H1 (cell line): ENCODE results near the gene NDUFS7. TPM values are rescaled to one million over a fixed set of nuclear protein-coding genes. Genes with fewer than 3 reads are reported as not detected.

Source experiments
- CTCF ChIA-PET: fragments of 300-600 bp; sonication (Branson Sonifier 250); formaldehyde crosslinking; loops from one replicate; lab custom pipeline; 2021; ENCODE audit not compliant: partially characterized antibody; lab: Charles Lee
- POLR2A ChIA-PET: fragments of 300-600 bp; sonication (Branson Sonifier 250); formaldehyde crosslinking; loops from one replicate; lab custom pipeline; 2021; ENCODE audit warnings: inconsistent platforms; ENCODE audit not compliant: partially characterized antibody; lab: Charles Lee
- DNase-seq, 2 experiments: peaks; one replicate each; pipeline versions ENCODE4 v3.0.0 to v3.0.0-alpha.2; 2010 to 2022; ENCODE audit warnings: low spot score in 2 of 2, low read depth in 1 of 2, mixed read lengths in 1 of 2
- FAIRE-seq: peaks from 2 replicates; lab custom pipeline; 2011; peaks lifted over from hg19 to GRCh38; lab: Jason Lieb, UNC
- H2AFZ ChIP-seq: 2 replicates; pipeline ENCODE4 v1.8.1; 2012; ENCODE audit warnings: low read length, inconsistent platforms
- H2AK5ac ChIP-seq: 2 replicates; pipeline ENCODE4 v1.6.1; 2013; ENCODE audit warnings: low read depth, low read length
- H2BK120ac ChIP-seq: replicated peaks from 2 replicates; pipeline ENCODE3; 2013; ENCODE audit warnings: low read depth, low read length, inconsistent platforms
- H2BK12ac ChIP-seq: 2 replicates; pipeline ENCODE4 v1.6.1; 2013; ENCODE audit warnings: low read depth, low read length
- H2BK15ac ChIP-seq: 2 replicates; pipeline ENCODE4 v1.6.1; 2013; ENCODE audit warnings: low read length
- H2BK20ac ChIP-seq: 2 replicates; pipeline ENCODE4 v1.6.1; 2013; ENCODE audit warnings: low read length
- H2BK5ac ChIP-seq: 2 replicates; pipeline ENCODE4 v1.6.1; 2013; ENCODE audit warnings: low read depth, low read length
- H3K14ac ChIP-seq: 2 replicates; pipeline ENCODE4 v1.6.1; 2013; ENCODE audit warnings: inconsistent platforms; ENCODE audit not compliant: insufficient read length
- H3K18ac ChIP-seq: 2 replicates; pipeline ENCODE4 v1.6.1; 2013; ENCODE audit warnings: low read length; ENCODE audit errors: extremely low read depth
- H3K23ac ChIP-seq: 2 replicates; pipeline ENCODE4 v1.6.1; 2013; ENCODE audit warnings: inconsistent platforms; ENCODE audit not compliant: insufficient read length
- H3K23me2 ChIP-seq: 2 replicates; pipeline ENCODE4 v1.6.1; 2013; ENCODE audit warnings: low read depth, low read length
- H3K27ac ChIP-seq: 2 replicates; pipeline ENCODE4 v1.6.1; 2011; ENCODE audit warnings: low read depth, low read length, inconsistent platforms
- H3K27me3 ChIP-seq, 4 experiments: replicated peaks in 1 of 4; 1 replicate in 1 of 4; 2 replicates in 3 of 4; pipeline versions ENCODE4 v1.6.1 to v1.8.1; 2011 to 2013; ENCODE audit warnings: low read length in 3 of 4, mild to moderate bottlenecking in 3 of 4, inconsistent platforms in 2 of 4, mixed read lengths in 2 of 4, moderate library complexity in 1 of 4; ENCODE audit not compliant: control insufficient read depth in 3 of 4, insufficient read depth in 3 of 4; ENCODE audit errors: extremely low read depth in 1 of 4
- H3K36me3 ChIP-seq, 4 experiments: 2 replicates each; pipeline versions ENCODE4 v1.6.1 to v1.8.1; 2011 to 2013; ENCODE audit warnings: mild to moderate bottlenecking in 4 of 4, low read length in 3 of 4, moderate library complexity in 2 of 4, control low read depth in 1 of 4, inconsistent platforms in 1 of 4; ENCODE audit not compliant: insufficient read depth in 4 of 4, control insufficient read depth in 2 of 4
- H3K4ac ChIP-seq: replicated peaks from 2 replicates; pipeline ENCODE3; 2013; ENCODE audit warnings: low read length, low read depth, mixed read lengths, inconsistent platforms; ENCODE audit not compliant: insufficient read length
- H3K4me1 ChIP-seq, 4 experiments: replicated peaks in 1 of 4; 1 replicate in 1 of 4; 2 replicates in 3 of 4; pipeline versions ENCODE4 v1.6.1 to v1.8.1; 2011 to 2013; ENCODE audit warnings: low read length in 3 of 4, inconsistent platforms in 2 of 4, mixed read lengths in 1 of 4; ENCODE audit not compliant: insufficient read depth in 4 of 4, control insufficient read depth in 3 of 4
- H3K4me2 ChIP-seq, 2 experiments: 2 replicates each; pipeline versions ENCODE4 v1.6.1 to v1.8.1; 2011 to 2013; ENCODE audit warnings: low read depth in 2 of 2, low read length in 2 of 2, control low read depth in 1 of 2, inconsistent platforms in 1 of 2, mild to moderate bottlenecking in 1 of 2; ENCODE audit not compliant: insufficient read depth in 1 of 2
- H3K4me3 ChIP-seq, 4 experiments: fragments of 200-600, 300-600 bp in 1 of 4; sonication (generic), shearing (Covaris generic), sonication (Bioruptor Twin) in 1 of 4; 2 replicates each; pipeline versions ENCODE4 v1.5.1 to v1.8.1; 2011 to 2016; ENCODE audit warnings: low read length in 4 of 4, low read depth in 3 of 4, control low read depth in 2 of 4, inconsistent platforms in 2 of 4, mild to moderate bottlenecking in 2 of 4, mixed read lengths in 1 of 4, moderate library complexity in 1 of 4; ENCODE audit not compliant: insufficient read depth in 2 of 4; ENCODE audit errors: extremely low read depth in 1 of 4
- H3K56ac ChIP-seq: replicated peaks from 2 replicates; pipeline ENCODE3; 2013; ENCODE audit warnings: low read depth, mild to moderate bottlenecking, mixed read lengths, low read length, inconsistent platforms; ENCODE audit not compliant: insufficient read length
- H3K79me1 ChIP-seq: 2 replicates; pipeline ENCODE4 v1.6.1; 2013; ENCODE audit warnings: low read depth, low read length, control low read depth
- H3K79me2 ChIP-seq, 2 experiments: 2 replicates each; pipeline versions ENCODE4 v1.6.1 to v1.8.1; 2012 to 2013; ENCODE audit warnings: low read length in 2 of 2, mild to moderate bottlenecking in 2 of 2, inconsistent platforms in 1 of 2; ENCODE audit not compliant: insufficient read depth in 2 of 2, control insufficient read depth in 1 of 2
- H3K9ac ChIP-seq, 4 experiments: replicated peaks in 1 of 4; 1 replicate in 1 of 4; 2 replicates in 3 of 4; pipeline versions ENCODE4 v1.6.1 to v1.8.1; 2011 to 2013; ENCODE audit warnings: low read depth in 3 of 4, low read length in 3 of 4, control low read depth in 2 of 4, mild to moderate bottlenecking in 2 of 4, moderate library complexity in 2 of 4, inconsistent platforms in 1 of 4; ENCODE audit errors: extremely low read depth in 1 of 4
- H3K9me3 ChIP-seq, 2 experiments: 2 replicates each; pipeline versions ENCODE4 v1.6.1 to v1.8.1; 2012 to 2013; ENCODE audit warnings: mild to moderate bottlenecking in 2 of 2, moderate library complexity in 2 of 2, control low read depth in 1 of 2, inconsistent platforms in 1 of 2, low read depth in 1 of 2, low read length in 1 of 2, mixed read lengths in 1 of 2; ENCODE audit not compliant: insufficient read depth in 2 of 2
- H4K20me1 ChIP-seq, 2 experiments: replicated peaks in 1 of 2; 2 replicates each; pipeline versions ENCODE3 to v1.8.1; 2011 to 2013; ENCODE audit warnings: inconsistent platforms in 2 of 2, low read length in 2 of 2, mild to moderate bottlenecking in 1 of 2; ENCODE audit not compliant: insufficient read depth in 2 of 2, control insufficient read depth in 1 of 2
- H4K5ac ChIP-seq: 2 replicates; pipeline ENCODE4 v1.6.1; 2013; ENCODE audit warnings: low read length, low read depth, mixed read lengths, inconsistent platforms; ENCODE audit not compliant: insufficient read length
- H4K8ac ChIP-seq: 2 replicates; pipeline ENCODE4 v1.8.0; 2013; ENCODE audit warnings: mild to moderate bottlenecking, moderate library complexity, low read length, inconsistent platforms; ENCODE audit not compliant: insufficient read depth; ENCODE audit errors: extremely low read depth
- H4K91ac ChIP-seq: replicated peaks from 2 replicates; pipeline ENCODE3; 2013; ENCODE audit warnings: low read length, mixed read lengths, inconsistent platforms; ENCODE audit not compliant: insufficient read length
- ASH2L ChIP-seq: fragments of 200-600, 300-600 bp; sonication (generic); IDR thresholded peaks from one replicate; pipeline ENCODE4 v1.7.1; 2017; ENCODE audit warnings: low read length
- PHF8 ChIP-seq: fragments of 200-600 bp; sonication (generic); conservative IDR thresholded peaks from 2 replicates; pipeline ENCODE4 v1.7.1; 2012; ENCODE audit warnings: low read depth, mild to moderate bottlenecking, inconsistent platforms, low read length, moderate library complexity
- RFX5 ChIP-seq: IDR thresholded peaks from 2 replicates; pipeline ENCODE4 v1.6.1; 2011; ENCODE audit warnings: low read depth, low read length, improper control_type of control experiment, borderline replicate concordance
- WGBS, 2 experiments: shearing (Covaris generic) in 1 of 2; methylation state at CpG; one replicate each; pipeline versions ENCODE4 v1.1.6 to v1.1.7; 2013 to 2015; ENCODE audit warnings: low lambda C conversion rate in 2 of 2, mixed read lengths in 2 of 2, inconsistent platforms in 1 of 2, low coverage in 1 of 2, missing lambda C conversion rate in 1 of 2; ENCODE audit not compliant: insufficient replicate concordance in 2 of 2, insufficient coverage in 1 of 2, insufficient read length in 1 of 2; ENCODE audit errors: extremely low coverage in 1 of 2, missing lambda C conversion rate in 1 of 2; 5-methylcytosine and 5-hydroxymethylcytosine counted together
- polyA plus RNA-seq, 7 experiments: library from polyadenylated mRNA; depleted of rRNA in 3 of 7; stranded (reverse) in 5 of 7; unstranded in 2 of 7; fragments of >200 nt in 5 of 7; fragments of 200-250 nt in 2 of 7; gene quantifications; 1 replicate in 5 of 7; 2 replicates in 1 of 7; 4 replicates in 1 of 7; pipeline versions ENCODE4 v1.2.1 to v1.2.3, GENCODE V29; 2011 to 2013; ENCODE audit warnings: missing spikeins in 2 of 7, mixed read lengths in 2 of 7
- total RNA-seq: library from RNA; stranded (reverse); fragmentation: NEBNext Ultra II Directional; extraction: Animal tissue kit (Norgen Biotek cat#: 25700); gene quantifications from 2 replicates; pipeline ENCODE4 v1.2.1, GENCODE V29; 2021
- TF ChIP-seq, protein P1 (sequence below): IDR thresholded peaks from 2 replicates; pipeline ENCODE4 v1.6.1; 2012; ENCODE audit warnings: inconsistent platforms
- TF ChIP-seq, protein P2 (sequence below): IDR thresholded peaks from 2 replicates; pipeline ENCODE4 v1.6.1; 2012; ENCODE audit warnings: inconsistent platforms

NDUFS7 gene
- total and polyA plus RNA-seq, 2 of the 8 experiments (the other 6 are each of a cell fraction or from before 2014, with no cell fraction given), result 78.1 to 309 TPM

DNA sequence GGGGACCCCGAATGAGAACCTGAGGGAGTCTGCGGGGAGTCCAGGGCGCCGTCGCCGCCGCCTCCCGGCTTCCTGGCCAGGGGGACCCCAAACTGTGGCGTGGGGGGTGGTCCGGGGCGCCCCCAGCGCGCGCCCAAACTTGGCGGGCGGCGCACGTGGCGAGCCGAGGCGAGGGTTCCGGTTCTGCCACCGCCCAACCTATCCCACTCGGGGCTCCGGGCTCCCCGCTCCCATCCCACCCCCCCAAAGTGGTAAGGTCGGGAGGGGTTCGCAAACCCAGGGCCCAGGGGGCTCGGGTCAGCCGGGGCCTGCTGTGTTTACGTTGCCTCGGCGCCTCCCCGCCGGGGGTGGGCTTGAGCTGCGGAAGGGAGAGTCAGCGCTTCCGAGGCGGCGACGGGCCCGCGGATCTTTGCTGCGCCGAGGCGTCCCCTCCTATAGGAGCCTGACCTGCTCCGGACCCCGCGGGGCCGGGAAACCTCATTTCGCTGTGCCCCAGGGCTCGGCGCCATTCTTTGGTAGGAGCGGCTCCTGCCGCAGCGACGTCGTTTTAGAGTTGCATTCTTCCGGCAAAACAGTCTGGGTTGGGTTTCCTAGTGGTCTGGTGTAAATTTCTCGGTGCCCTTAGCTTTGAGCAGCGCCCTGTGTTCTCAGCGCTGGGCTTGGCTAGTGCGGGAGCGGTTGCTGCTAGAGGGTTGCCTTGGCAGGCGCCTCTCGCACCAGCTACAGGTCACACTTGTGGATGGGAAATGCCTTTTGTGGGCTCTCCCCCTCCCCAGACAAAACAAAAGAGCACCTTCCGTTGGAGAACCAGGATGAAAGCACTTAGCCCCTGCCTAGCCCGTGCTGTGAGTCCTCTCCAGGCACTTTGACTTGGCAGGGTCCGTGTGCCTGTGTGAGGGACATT, 24.8 kb downstream of the NDUFS7 start:
- Histone ChIP-seq H4K20me1 (peaks cover 49% of the 10 kb centered on the region in 2 experiments), H3K79me2 (peaks cover 53 to 58% of the 10 kb centered on the region in 2 experiments), H3K23me2 (peaks cover 10% of the 10 kb centered on the region; the same call in 1 of the 2 replicates), H2BK20ac (no peak overlapping the region), H4K5ac (peak overlapping the region; percentile 15), H2BK120ac (no peak overlapping the region), H2BK12ac (peak overlapping the region; percentile 27; the same call in 1 of the 2 replicates), H3K9ac (peak overlapping the region; percentile 53 to 93 (median 74); a peak in 6 of 7 replicates), H4K8ac (peak overlapping the region; percentile 92), H3K56ac (peak overlapping the region; percentile 69), H3K4me1 (peaks cover 2 to 20% (median 18%) of the 10 kb centered on the region in 4 experiments; a peak in 6 of 7 replicates), H3K14ac (no peak overlapping the region), H3K27ac (peak overlapping the region; percentile 66), H3K4me2 (peak overlapping the region; percentile 85 to 87), H3K36me3 (peaks cover 0 to 4% (median 1%) of the 10 kb centered on the region in 4 experiments; a peak in 5 of 8 replicates), H3K27me3 (no peaks in the 10 kb centered on the region), H3K4ac (peak overlapping the region; percentile 53), H3K4me3 (peak overlapping the region; percentile 69 to 85 (median 84)), H3K18ac (peak overlapping the region; percentile 60), H2BK5ac (peak overlapping the region; percentile 48), H2AK5ac (no peak overlapping the region), H2BK15ac (no peak overlapping the region), H3K79me1 (peaks cover 11% of the 10 kb centered on the region), H2AFZ (no peak overlapping the region), H4K91ac (peak overlapping the region; percentile 61), H3K9me3 (no peaks in the 10 kb centered on the region), H3K23ac (no peak overlapping the region)
- ChIA-PET CTCF (interaction anchor here (1.2 kb wide), 1 partner anchor 29 kb away, joined by 4 read pairs; no protein-coding TSS in a partner anchor), POLR2A (interaction anchor here (0.7 to 1.9 kb wide), 10 partner anchors 9 to 141 kb away, joined by 3 to 7 read pairs (median 4); partner anchors contain the start of gene CIRBP)
- TF ChIP-seq PHF8, result 0 out of 2 replicates have a peak, but pooled peaks have one; percentile 16
- no peak for TF ChIP-seq RFX5
- TF ChIP-seq, protein P1, sequence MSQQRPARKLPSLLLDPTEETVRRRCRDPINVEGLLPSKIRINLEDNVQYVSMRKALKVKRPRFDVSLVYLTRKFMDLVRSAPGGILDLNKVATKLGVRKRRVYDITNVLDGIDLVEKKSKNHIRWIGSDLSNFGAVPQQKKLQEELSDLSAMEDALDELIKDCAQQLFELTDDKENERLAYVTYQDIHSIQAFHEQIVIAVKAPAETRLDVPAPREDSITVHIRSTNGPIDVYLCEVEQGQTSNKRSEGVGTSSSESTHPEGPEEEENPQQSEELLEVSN, result peak; percentile 78
- peak; percentile 62 for TF ChIP-seq ASH2L
- TF ChIP-seq, protein P2, sequence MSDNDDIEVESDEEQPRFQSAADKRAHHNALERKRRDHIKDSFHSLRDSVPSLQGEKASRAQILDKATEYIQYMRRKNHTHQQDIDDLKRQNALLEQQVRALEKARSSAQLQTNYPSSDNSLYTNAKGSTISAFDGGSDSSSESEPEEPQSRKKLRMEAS, result peak; percentile 68
- FAIRE-seq (no peak), DNase-seq (no peak)
- 5% methylated on average over 37 of the region's 69 CpGs; no CpG with 5 or more reads in 1 of the 2 experiments for WGBS, 2 experiments
